GM10248 (cell line): Measurements from ENCODE around the gene KRTAP10-7.
"Not testable (repeated sequence)": the region's sequence is repeated elsewhere in the genome, so short reads cannot be mapped to it uniquely, and the experiment has no call there.

Experiments
- CTCF ChIA-PET: fragments of 300-600 bp; sonication (Branson Sonifier 250); formaldehyde crosslinking; extraction: SDS; loops from one replicate; lab custom pipeline; 2021; ENCODE audit warnings: antibody characterized with exemption; lab: Yijun Ruan, JAX
- POLR2A ChIA-PET: fragments of 350-650 bp; sonication (Branson Sonifier 250); formaldehyde crosslinking; extraction: SDS; loops from one replicate; lab custom pipeline; 2020; ENCODE audit warnings: antibody characterized with exemption; lab: Yijun Ruan, JAX
- DNase-seq: peaks from one replicate; pipeline ENCODE4 v3.0.0; 2012; ENCODE audit errors: extremely low spot score
- TF ChIP-seq, protein P1 (sequence below): IDR thresholded peaks from 2 replicates; pipeline ENCODE4 v1.5.1; 2012; ENCODE audit warnings: mild to moderate bottlenecking, low read depth; ENCODE audit errors: extremely low read depth, missing control alignments, control extremely low read depth

The KRTAP10-7 gene

GRCh38 chr21:44583089-44583799 is 17.2 kb upstream of the KRTAP10-7 start:
- TF ChIP-seq, protein P1, sequence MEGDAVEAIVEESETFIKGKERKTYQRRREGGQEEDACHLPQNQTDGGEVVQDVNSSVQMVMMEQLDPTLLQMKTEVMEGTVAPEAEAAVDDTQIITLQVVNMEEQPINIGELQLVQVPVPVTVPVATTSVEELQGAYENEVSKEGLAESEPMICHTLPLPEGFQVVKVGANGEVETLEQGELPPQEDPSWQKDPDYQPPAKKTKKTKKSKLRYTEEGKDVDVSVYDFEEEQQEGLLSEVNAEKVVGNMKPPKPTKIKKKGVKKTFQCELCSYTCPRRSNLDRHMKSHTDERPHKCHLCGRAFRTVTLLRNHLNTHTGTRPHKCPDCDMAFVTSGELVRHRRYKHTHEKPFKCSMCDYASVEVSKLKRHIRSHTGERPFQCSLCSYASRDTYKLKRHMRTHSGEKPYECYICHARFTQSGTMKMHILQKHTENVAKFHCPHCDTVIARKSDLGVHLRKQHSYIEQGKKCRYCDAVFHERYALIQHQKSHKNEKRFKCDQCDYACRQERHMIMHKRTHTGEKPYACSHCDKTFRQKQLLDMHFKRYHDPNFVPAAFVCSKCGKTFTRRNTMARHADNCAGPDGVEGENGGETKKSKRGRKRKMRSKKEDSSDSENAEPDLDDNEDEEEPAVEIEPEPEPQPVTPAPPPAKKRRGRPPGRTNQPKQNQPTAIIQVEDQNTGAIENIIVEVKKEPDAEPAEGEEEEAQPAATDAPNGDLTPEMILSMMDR, result no peak
- ChIA-PET POLR2A (no interaction called here), CTCF (interaction anchor here (1.3 kb wide), 1 partner anchor 12 kb away, joined by 3 read pairs; no protein-coding TSS in a partner anchor)
- DNase-seq, result no peak

GRCh38 chr21:44583800-44584147 is 16.6 kb upstream of the KRTAP10-7 start:
- ChIA-PET CTCF (interaction anchor here (1.3 kb wide), 1 partner anchor 12 kb away, joined by 3 read pairs; no protein-coding TSS in a partner anchor), POLR2A (no interaction called here)
- TF ChIP-seq, protein P1, result no peak
- no peak for DNase-seq

DNA sequence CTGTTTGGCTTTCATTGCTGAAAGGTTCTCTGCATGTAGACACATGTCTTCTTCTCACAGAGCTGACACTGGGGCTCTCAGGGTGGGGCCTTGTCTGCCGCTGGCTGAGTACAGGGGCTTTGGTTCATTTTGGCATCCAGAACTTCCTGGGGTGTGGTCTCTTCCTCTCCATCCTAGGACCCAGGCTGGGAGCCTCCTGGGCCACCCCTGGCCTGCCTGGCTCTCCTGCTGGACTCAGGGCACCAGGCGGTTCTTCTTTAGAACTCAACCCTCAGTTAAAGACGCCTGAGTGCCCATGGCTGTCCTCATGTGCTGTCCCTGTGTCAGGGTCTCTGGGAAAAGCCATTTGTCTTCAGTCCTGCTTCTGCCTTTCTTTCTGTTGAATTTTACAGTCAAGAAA is 14.5 kb upstream of the KRTAP10-7 start:
- no peak for DNase-seq
- CTCF ChIA-PET, result no interaction called here
- TF ChIP-seq, protein P1, result no peak
- POLR2A ChIA-PET, result no interaction called here

- ChIA-PET POLR2A (no interaction called here), CTCF (no interaction called here)
- TF ChIP-seq, protein P1, result no peak
- DNase-seq, result no peak
Observed at GRCh38 chr21:44589094-44589493, 11.3 kb upstream of the KRTAP10-7 start.

GRCh38 chr21:44589586-44590305 is 10.7 kb upstream of the KRTAP10-7 start:
- TF ChIP-seq, protein P1, result no peak
- ChIA-PET CTCF (no interaction called here), POLR2A (no interaction called here)
- DNase-seq, result no peak

DNA sequence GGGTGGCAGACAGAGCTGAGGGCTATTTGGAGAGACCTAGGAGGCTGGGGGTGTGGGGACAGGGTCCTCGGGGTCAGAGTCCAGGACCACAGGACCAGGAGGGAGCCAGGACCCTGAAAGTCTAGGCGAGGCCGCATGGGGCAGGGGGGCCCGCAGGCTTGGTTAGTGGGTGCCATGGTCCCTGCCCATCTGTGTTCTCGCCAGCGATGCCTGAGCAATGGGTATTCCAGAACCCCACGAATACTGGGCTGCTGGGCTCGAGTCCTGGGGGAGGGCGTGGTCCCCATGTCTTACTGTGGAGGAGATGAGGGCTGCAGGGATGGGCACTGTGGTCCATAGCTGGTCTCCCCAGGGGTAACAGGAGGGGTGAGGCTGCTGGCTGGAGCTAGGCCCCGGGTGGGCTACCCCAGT is 10.1 kb upstream of the KRTAP10-7 start:
- TF ChIP-seq, protein P1, result no peak
- ChIA-PET CTCF (no interaction called here), POLR2A (no interaction called here)

GRCh38 chr21:44590897-44591800 is 9.2 kb upstream of the KRTAP10-7 start:
- POLR2A ChIA-PET, DNase-seq, CTCF ChIA-PET: not testable (repeated sequence)

More for the DNA sequence above, 10.1 kb upstream of the KRTAP10-7 start:
- no peak for DNase-seq

DNA sequence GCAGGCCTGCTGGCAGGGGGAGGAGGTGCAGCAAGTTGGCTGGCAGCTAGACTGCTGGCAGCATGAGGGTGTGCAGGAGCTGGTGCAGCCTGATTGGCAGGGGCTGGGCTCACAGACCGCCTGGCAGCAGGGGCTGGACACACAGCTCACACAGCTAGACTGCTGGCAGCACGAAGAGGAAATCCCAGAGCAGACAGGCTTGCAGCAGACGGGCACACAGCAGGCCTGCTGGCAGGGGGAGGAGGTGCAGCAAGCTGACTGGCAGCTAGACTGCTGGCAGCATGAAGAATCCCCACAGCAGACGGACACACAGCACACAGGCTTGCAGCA is 8.6 kb upstream of the KRTAP10-7 start:
- DNase-seq, POLR2A ChIA-PET, CTCF ChIA-PET: not testable (repeated sequence)
